Immature natural killer cell (primary cell): ENCODE measurements around the gene SMC1B. TPM values are rescaled to one million over a fixed set of nuclear protein-coding genes. Genes with fewer than 3 reads are reported as not detected.
"Not testable (repeated sequence)": the region's sequence is repeated elsewhere in the genome, so short reads cannot be mapped to it uniquely, and the experiment has no call there.

Experiments
- DNase-seq, 3 donors: peaks; one replicate each; pipeline ENCODE4 v3.0.0; 2022; ENCODE audit warnings: mixed read lengths in 1 of 3
- H3K27ac Mint-ChIP-seq, 6 donors: one replicate each; pipeline ENCODE4 v1.8.0; 2020; ENCODE audit warnings: mixed read lengths in 6 of 6, mild to moderate bottlenecking in 5 of 6, inconsistent platforms in 4 of 6, moderate library complexity in 3 of 6
- H3K27me3 Mint-ChIP-seq, 3 donors: one replicate each; pipeline ENCODE4 v1.8.0; 2020 to 2021; ENCODE audit warnings: low read depth in 3 of 3, mild to moderate bottlenecking in 3 of 3, mixed read lengths in 3 of 3, moderate library complexity in 3 of 3, inconsistent platforms in 1 of 3
- H3K36me3 Mint-ChIP-seq, 3 donors: one replicate each; pipeline ENCODE4 v1.8.0; 2020; ENCODE audit warnings: mixed read lengths in 3 of 3, inconsistent platforms in 2 of 3, mild to moderate bottlenecking in 2 of 3
- H3K4me1 Mint-ChIP-seq, 2 donors: one replicate each; pipeline ENCODE4 v1.8.0; 2020; ENCODE audit warnings: inconsistent platforms in 2 of 2, mild to moderate bottlenecking in 2 of 2, mixed read lengths in 2 of 2, moderate library complexity in 1 of 2
- H3K4me3 Mint-ChIP-seq, 5 donors: one replicate each; pipeline ENCODE4 v1.8.0; 2020; ENCODE audit warnings: mild to moderate bottlenecking in 5 of 5, mixed read lengths in 5 of 5, inconsistent platforms in 3 of 5, moderate library complexity in 3 of 5
- H3K9me3 Mint-ChIP-seq, 6 donors: one replicate each; pipeline ENCODE4 v1.8.0; 2020; ENCODE audit warnings: mild to moderate bottlenecking in 6 of 6, mixed read lengths in 6 of 6, inconsistent platforms in 4 of 6, moderate library complexity in 3 of 6
- polyA plus RNA-seq, 3 donors: library from polyadenylated mRNA; unstranded; fragments of 300-500 nt; fragmentation: Illumina TruSeq; gene quantifications; one replicate each; pipeline ENCODE4 v1.2.3, GENCODE V29; 2021

Gene SMC1B
- polyA plus RNA-seq, 3 donors from 2014 or later = 0.21 TPM; not detected in 2

DNA sequence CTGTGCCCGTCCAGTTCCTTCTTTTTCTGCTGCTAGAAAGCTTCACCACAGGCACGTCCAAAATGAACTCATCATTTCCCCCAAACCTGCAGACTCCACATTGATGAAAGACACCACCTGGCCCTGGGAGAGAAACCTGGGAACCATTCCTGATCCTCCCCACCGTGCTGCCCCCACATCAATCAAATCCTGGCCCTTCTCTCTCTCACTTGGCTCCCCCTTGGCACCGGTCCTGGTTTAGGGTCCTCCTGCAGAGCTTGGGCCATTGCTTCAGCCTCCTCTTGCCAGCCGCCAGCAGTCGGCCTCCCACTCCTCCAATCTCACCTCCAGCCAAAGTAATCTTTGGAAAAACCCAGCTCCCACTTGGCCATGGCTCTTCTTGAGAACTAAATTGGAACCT is 38.6 kb upstream of the SMC1B start:
- DNase-seq = no peak
- no peaks in the 10 kb centered on the region for H3K4me1 Mint-ChIP-seq
- no peak overlapping the region for H3K27ac Mint-ChIP-seq
- H3K9me3 Mint-ChIP-seq = no peaks in the 10 kb centered on the region
- H3K4me3 Mint-ChIP-seq = no peak overlapping the region
- peaks cover 2 to 3% (median 2%) of the 10 kb centered on the region in 3 donors for H3K27me3 Mint-ChIP-seq
- no peaks in the 10 kb centered on the region for H3K36me3 Mint-ChIP-seq

DNA sequence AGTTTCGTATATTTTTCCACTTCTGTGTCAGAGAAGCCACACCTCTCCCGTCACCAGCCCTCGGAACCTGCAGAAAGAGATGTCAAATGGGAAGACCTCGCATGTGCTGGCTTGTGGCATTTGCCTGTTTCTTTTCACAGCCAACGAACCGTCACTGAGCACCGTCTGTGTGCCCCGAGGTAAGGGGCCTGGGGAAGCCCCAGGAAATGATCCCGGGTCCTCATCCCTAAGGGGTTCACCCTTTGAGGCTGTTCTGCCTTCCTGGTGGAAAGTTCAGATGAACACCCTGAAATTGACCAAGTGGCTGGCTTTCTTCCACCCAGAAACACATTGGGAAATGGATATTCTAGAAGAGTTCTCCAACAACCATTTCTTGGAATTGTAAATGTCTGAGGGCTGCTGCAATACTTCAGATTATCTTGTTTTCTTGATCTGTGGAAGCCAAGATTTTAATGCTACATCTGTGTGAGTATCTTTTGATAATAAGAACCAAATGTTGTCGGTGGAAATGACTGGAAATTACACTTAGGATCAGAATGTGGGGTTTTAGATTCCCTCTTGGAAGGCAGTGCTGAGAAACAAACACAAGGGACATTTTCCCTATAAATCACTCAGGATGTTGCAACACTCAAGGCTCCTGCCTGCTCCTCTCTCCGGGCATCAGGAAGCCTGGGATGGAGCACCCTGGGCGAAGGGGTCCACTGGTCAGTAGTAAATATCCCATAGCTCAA is 37.7 kb upstream of the SMC1B start:
- Mint-ChIP-seq H3K36me3 (no peaks in the 10 kb centered on the region), H3K4me1 (no peaks in the 10 kb centered on the region), H3K27me3 (peaks cover 2 to 5% (median 2%) of the 10 kb centered on the region in 3 donors), H3K27ac (no peak overlapping the region), H3K9me3 (no peaks in the 10 kb centered on the region), H3K4me3 (no peak overlapping the region)
- no peak for DNase-seq

DNA sequence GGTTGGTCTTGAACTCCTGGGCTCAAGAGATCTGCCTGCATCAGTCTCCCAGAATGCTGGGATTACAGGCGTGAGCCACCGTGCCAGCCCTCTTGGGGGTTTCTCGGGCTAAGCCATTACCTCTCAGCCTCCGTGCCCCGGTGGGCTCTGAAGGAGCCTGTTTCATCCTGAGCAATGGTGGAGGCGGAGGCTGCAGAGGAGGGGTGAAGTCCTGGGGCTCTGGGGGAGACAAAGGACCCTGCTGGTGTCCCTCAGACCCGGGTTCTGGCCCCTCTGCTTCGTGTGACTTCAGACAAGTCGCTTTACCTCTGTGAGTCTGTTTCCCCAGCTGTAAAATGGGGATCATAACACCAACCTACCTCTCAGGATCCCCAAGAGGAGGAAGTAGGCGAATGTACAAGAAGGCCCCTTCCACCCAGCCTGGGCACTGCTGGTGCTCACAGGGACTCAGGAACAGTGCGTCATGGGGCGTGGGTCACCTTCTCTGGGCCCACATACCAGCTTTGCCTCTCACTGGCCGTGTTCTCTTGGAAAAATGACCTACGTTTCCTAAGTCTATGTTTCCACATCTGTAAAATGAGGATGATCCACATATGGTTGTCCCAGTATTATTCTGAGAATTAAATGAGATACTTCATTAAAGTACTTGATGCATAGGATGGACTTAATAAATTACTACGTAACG is 36.8 kb upstream of the SMC1B start:
- Mint-ChIP-seq H3K4me3 (no peak overlapping the region), H3K27me3 (peaks cover 2 to 5% (median 2%) of the 10 kb centered on the region in 3 donors), H3K36me3 (no peaks in the 10 kb centered on the region), H3K4me1 (no peaks in the 10 kb centered on the region), H3K27ac (no peak overlapping the region), H3K9me3 (no peaks in the 10 kb centered on the region)
- no peak for DNase-seq

DNA sequence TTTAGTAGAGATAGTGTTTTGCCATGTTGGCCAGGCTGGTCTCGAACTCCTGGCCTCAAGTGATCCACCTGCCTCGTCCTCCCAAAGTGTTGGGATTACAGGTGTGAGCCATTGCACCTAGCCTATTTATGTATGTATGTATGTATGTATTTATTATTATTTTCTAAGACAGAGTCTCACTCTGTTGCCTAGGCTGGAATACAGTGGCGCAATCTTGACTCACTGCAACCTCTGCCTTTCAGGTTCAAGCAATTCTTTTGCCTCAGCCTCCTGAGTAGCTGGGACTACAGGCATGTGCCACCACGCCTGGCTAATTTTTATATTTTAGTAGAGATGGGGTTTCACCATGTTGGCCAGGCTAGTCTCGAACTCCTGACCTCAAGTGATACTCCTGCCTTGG is 36.0 kb upstream of the SMC1B start:
- peaks cover 2 to 11% (median 2%) of the 10 kb centered on the region in 3 donors for H3K27me3 Mint-ChIP-seq

DNA sequence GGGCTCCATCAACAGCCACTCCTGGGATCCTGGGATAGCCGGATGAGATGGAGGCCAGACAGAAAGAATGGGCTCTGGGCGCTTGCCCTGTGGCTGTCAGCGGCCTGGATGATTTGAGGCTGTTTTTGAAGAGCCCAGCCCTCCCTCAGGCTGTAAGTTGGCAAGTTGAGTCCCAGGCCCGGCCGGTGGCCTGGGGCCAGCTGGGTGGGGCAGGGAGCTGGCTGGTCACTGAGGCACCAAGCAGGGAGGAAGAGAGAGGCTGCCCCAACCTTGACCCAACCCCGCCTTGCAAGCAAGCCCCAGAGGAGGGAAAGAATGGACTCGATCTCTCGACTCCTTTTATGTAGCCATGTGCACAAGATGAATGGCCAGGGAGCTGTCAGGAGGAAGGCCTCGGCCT is 35.0 kb upstream of the SMC1B start:
- no peak for DNase-seq
- Mint-ChIP-seq H3K9me3 (no peaks in the 10 kb centered on the region), H3K36me3 (no peaks in the 10 kb centered on the region), H3K4me1 (no peaks in the 10 kb centered on the region), H3K27ac (no peak overlapping the region), H3K27me3 (peaks cover 2 to 12% (median 2%) of the 10 kb centered on the region in 3 donors), H3K4me3 (no peak overlapping the region)

More for the DNA sequence above, 36.0 kb upstream of the SMC1B start:
- not testable (repeated sequence) for DNase-seq, H3K36me3 Mint-ChIP-seq, H3K4me3 Mint-ChIP-seq, H3K4me1 Mint-ChIP-seq, H3K27ac Mint-ChIP-seq, H3K9me3 Mint-ChIP-seq

DNA sequence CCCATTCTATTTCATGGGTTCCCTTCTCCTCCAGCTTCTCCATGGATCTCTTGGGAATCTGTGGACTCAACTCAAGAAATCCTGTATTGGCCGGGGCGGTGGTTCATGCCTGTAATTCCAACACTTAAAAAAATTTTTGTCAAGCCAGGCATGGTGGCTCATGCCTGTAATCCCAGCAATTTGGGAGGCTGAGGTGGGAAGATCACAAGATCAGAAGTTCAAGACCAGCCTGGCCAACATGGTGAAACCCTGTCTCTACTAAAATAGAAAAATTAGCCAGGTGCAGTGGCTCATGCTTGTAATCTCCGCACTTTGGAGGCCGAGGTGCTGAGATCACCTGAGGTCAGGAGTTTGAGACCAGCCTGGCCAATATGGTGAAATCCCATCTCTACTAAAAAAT is 34.2 kb upstream of the SMC1B start:
- H3K36me3 Mint-ChIP-seq, H3K4me3 Mint-ChIP-seq, H3K27ac Mint-ChIP-seq, H3K9me3 Mint-ChIP-seq, DNase-seq, H3K4me1 Mint-ChIP-seq: not testable (repeated sequence)
- H3K27me3 Mint-ChIP-seq = peaks cover 2 to 15% (median 2%) of the 10 kb centered on the region in 3 donors

DNA sequence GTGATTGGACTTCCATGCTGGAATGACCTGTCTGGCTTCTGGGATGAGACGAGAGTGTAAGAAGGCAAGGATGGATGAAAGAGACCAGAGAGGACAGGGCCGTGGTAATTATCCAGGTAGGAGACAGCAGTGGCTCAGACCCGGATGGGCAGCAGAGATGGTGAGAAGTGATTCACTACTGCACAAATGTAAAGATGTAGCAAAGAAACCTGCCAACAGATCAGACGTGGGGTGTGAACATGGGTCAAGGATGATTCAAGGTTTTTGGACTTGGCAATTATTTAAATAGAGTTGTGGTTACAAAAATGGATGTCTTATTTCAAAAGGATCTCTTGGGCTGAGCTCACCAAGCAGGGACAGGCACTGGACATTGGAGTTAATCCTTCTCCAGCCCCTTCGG is 32.8 kb upstream of the SMC1B start:
- Mint-ChIP-seq H3K27me3 (peaks cover 0 to 13% (median under 1%) of the 10 kb centered on the region in 3 donors), H3K36me3 (no peaks in the 10 kb centered on the region), H3K4me3 (no peak overlapping the region), H3K4me1 (no peaks in the 10 kb centered on the region), H3K9me3 (no peaks in the 10 kb centered on the region), H3K27ac (no peak overlapping the region)
- no peak for DNase-seq

DNA sequence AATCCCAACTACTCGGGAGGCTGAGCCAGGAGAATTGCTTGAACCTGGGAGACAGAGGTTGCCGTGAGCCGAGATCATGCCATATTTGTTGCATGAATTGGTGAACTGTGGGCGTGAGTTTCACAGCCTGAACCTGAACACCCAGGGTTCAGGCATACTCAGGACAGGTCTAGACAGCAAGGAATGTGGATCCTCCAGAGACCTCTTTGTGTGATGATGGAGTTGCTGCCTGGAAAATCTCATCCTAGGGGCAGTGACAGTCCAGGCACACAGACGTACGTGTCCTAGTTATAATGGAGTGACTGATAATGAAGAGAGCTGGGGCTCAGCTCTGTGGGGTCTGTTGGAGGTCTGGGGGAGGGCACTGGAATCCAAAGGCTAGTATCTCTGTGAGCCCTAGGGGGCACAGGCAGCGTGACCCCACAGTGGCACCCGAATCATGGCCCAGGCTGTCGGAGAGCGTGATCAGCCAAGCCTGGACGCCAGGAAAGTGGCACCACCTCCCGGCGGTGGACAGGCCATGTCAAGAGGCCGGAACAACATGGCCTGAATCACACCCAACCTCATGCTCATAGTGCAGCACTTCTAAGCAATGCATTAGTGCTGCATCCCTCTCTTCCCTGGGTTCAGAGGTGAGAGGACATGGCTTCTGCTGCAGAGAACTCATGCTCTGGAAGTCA is 31.8 kb upstream of the SMC1B start:
- H3K9me3 Mint-ChIP-seq = no peaks in the 10 kb centered on the region
- H3K27me3 Mint-ChIP-seq = peaks cover 0 to 13% (median 0%) of the 10 kb centered on the region in 3 donors
- no peak overlapping the region for H3K4me3 Mint-ChIP-seq
- no peak overlapping the region for H3K27ac Mint-ChIP-seq
- H3K4me1 Mint-ChIP-seq = peaks cover 2 to 7% of the 10 kb centered on the region in 2 donors
- no peaks in the 10 kb centered on the region for H3K36me3 Mint-ChIP-seq
- DNase-seq = no peak

DNA sequence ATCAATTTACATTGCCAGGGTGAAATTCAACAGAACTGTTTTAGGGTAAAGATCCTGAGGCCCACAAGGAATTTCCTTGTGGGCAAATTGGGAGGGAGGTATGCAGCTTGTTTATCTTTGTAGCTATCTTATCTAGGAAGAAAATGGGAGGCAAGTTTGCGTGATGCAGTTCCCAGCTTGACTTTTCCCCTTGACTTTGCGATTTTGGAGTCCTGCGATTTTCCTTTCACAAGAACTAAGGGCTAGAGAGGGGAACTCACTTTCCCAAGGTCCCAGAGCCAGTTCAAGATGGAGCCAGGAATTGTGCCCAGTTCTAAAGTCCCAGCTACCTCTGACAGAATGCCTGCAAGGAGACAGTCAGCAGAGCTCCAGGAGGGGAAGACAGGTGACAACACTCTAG is 30.8 kb upstream of the SMC1B start:
- H3K27ac Mint-ChIP-seq = no peak overlapping the region
- no peak for DNase-seq
- H3K27me3 Mint-ChIP-seq = peaks cover 0 to 16% (median 1%) of the 10 kb centered on the region in 3 donors
- H3K36me3 Mint-ChIP-seq = no peaks in the 10 kb centered on the region
- H3K4me3 Mint-ChIP-seq = no peak overlapping the region
- no peaks in the 10 kb centered on the region for H3K9me3 Mint-ChIP-seq
- peaks cover 2 to 7% of the 10 kb centered on the region in 2 donors for H3K4me1 Mint-ChIP-seq

DNA sequence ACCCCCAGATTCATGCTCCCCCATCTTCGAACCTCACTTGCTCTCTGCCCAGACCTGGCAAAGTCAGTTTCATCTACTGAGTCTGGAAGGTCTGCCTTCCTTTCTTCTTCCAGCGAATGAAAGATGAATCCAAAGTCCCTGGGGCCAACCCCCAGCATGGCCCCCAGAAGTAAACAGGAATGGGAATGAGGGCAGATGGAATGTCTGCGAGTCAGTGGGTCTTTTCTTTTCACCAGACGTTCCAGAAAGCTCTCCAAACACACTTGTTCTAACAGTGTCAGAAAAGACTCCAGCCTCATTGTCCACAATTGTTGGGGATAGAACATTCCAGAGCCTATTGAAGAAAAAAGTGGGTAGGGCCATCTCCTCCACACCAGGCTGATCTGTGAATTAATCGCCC is 28.7 kb upstream of the SMC1B start:
- Mint-ChIP-seq H3K4me3 (no peak overlapping the region), H3K27ac (no peak overlapping the region), H3K4me1 (peaks cover 2 to 7% of the 10 kb centered on the region in 2 donors), H3K36me3 (no peaks in the 10 kb centered on the region), H3K9me3 (no peaks in the 10 kb centered on the region), H3K27me3 (peaks cover 0 to 20% (median 1%) of the 10 kb centered on the region in 3 donors)
- DNase-seq = no peak

DNA sequence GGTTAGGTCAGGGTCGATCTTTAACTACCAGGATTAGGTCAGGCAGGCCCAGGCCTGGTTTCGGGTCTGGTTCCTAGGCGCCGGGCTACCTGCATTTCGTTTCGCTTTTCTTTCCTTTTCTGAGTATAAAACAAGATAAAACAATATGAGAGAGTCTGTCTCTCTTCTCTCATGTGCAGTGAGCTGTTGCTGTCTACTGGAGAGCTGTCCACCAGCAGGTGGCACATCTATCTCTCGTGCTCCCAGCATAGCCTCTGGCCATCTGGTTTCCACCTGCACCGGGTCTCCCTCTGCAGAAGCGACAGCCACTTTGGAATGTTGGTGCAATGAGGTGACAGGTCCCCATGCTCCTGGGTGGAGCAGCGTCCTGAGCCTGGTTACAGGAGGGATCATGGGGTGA is 27.7 kb upstream of the SMC1B start:
- Mint-ChIP-seq H3K36me3 (no peaks in the 10 kb centered on the region), H3K4me1 (peaks cover 2 to 7% of the 10 kb centered on the region in 2 donors), H3K4me3 (peak overlapping the region in 2 of 5 donors; percentile 23 to 64), H3K27me3 (peaks cover 0 to 18% (median 1%) of the 10 kb centered on the region in 3 donors), H3K9me3 (no peaks in the 10 kb centered on the region), H3K27ac (no peak overlapping the region)
- no peak for DNase-seq

DNA sequence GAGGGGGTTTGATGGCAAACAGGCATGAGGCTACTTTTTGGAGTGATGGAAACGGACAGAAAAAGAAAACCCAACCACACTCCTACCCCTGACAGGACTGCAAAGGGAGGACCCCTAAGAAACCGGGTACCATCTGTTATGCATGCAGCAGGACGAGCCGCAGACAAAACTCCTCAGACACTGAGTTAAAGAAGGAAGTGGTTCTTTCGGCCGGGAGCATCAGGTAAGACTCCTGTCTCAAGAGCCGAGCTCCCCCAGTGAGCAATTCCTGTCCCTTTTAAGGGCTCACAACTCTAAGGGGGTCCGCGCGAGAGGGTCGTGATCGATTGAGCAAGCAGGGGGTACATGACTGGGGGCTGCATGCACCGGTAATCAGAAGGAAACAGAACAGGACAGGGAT is 27.3 kb upstream of the SMC1B start:
- not testable (repeated sequence) for H3K4me1 Mint-ChIP-seq, DNase-seq, H3K27ac Mint-ChIP-seq, H3K9me3 Mint-ChIP-seq, H3K36me3 Mint-ChIP-seq
- Mint-ChIP-seq H3K27me3 (peaks cover 0 to 18% (median 3%) of the 10 kb centered on the region in 3 donors), H3K4me3 (peak overlapping the region in 3 of 5 donors; percentile 15 to 64 (median 23))

DNA sequence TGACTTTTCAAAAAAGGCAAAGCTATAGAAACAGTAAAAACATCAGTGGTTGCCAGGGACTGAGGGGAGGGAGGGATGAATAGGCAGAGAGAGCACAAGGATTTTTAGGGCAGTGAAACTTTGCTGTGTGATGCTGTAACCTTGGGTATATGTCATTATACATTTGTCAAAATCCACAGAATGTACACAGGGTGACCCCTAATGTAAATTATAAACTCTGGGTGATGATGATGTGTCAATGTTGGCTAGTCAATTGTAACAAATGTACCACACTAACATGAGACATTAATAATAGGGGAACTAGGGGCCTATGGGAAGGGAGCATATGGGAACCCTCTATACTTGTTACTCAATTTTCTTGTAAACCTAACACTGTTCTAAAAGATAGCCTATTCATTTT is 24.9 kb upstream of the SMC1B start:
- Mint-ChIP-seq H3K4me3 (no peak overlapping the region), H3K36me3 (no peaks in the 10 kb centered on the region), H3K4me1 (peaks cover 10 to 15% of the 10 kb centered on the region in 2 donors), H3K27ac (no peak overlapping the region), H3K27me3 (peaks cover 0 to 14% (median 3%) of the 10 kb centered on the region in 3 donors), H3K9me3 (no peaks in the 10 kb centered on the region)
- no peak for DNase-seq

DNA sequence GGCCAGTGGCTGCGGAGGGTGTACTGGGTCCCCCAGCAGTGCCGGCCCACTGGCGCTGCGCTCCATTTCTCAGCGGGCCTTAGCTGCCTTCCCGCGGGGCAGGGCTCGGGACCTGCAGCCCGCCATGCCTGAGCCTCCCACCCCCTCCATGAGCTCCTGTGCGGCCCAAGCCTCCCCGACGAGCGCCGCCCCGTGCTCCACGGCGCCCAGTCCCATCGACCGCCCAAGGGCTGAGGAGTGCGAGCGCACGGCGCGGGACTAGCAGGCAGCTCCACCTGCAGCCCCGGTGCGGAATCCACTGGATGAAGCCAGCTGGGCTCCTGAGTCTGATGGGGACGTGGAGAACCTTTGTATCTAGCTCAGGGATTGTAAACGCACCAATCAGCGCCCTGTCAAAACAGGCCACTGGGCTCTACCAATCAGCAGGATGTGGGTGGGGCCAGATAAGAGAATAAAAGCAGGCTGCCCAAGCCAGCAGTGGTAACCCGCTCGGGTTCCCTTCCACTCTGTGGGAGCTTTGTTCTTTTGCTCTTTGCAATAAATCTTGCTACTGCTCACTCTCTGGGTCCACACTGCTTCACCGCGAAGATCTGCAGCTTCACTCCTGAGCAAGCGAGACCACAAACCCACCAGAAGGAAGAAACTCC is 23.6 kb upstream of the SMC1B start:
- not testable (repeated sequence) for H3K27ac Mint-ChIP-seq, DNase-seq, H3K9me3 Mint-ChIP-seq, H3K36me3 Mint-ChIP-seq, H3K4me3 Mint-ChIP-seq
- peaks cover 0 to 11% (median 4%) of the 10 kb centered on the region in 3 donors for H3K27me3 Mint-ChIP-seq
- peaks cover 10 to 15% of the 10 kb centered on the region in 2 donors for H3K4me1 Mint-ChIP-seq
